Esophagus (tissue), 2 donors: ENCODE measurements around the gene LSM14B. TPM values are rescaled to one million over a fixed set of nuclear protein-coding genes. Genes with fewer than 3 reads are reported as not detected.

Source experiments
- H3K27ac ChIP-seq, 2 donors: one replicate each; pipeline ENCODE4 v1.5.1; 2013; ENCODE audit warnings: low read depth in 2 of 2, mild to moderate bottlenecking in 2 of 2, inconsistent platforms in 1 of 2, low read length in 1 of 2, moderate library complexity in 1 of 2
- H3K27me3 ChIP-seq, 2 donors: one replicate each; pipeline ENCODE4 v1.6.1; 2013; ENCODE audit warnings: low read length in 2 of 2, control low read depth in 1 of 2, mild to moderate bottlenecking in 1 of 2; ENCODE audit not compliant: insufficient read depth in 2 of 2, control insufficient read depth in 1 of 2
- H3K36me3 ChIP-seq, 2 donors: one replicate each; pipeline ENCODE4 v1.6.1; 2013; ENCODE audit warnings: low read length in 1 of 2; ENCODE audit not compliant: control insufficient read depth in 2 of 2, insufficient read depth in 2 of 2
- H3K4me1 ChIP-seq, 2 donors: one replicate each; pipeline ENCODE4 v1.6.1; 2013; ENCODE audit warnings: low read length in 1 of 2; ENCODE audit not compliant: control insufficient read depth in 2 of 2, insufficient read depth in 2 of 2
- H3K4me3 ChIP-seq, 2 donors: one replicate each; pipeline ENCODE4 v1.5.1; 2013; ENCODE audit warnings: low read length in 2 of 2, mild to moderate bottlenecking in 2 of 2, low read depth in 1 of 2, moderate library complexity in 1 of 2
- H3K9me3 ChIP-seq, 2 donors: one replicate each; pipeline ENCODE4 v1.6.1; 2013; ENCODE audit warnings: mild to moderate bottlenecking in 2 of 2, low read depth in 1 of 2, low read length in 1 of 2, moderate library complexity in 1 of 2; ENCODE audit not compliant: control insufficient read depth in 2 of 2, insufficient read depth in 1 of 2
- WGBS, 2 donors: extraction: QIAGEN DNeasy Blood & Tissue Kit; methylation state at CpG; one replicate each; pipeline ENCODE4 v1.1.7; 2013; 5-methylcytosine and 5-hydroxymethylcytosine counted together
- polyA plus RNA-seq, 2 donors: library from polyadenylated mRNA; stranded (reverse); fragments of 200-250 nt; gene quantifications; one replicate each; pipeline ENCODE4 v1.2.3, GENCODE V29; 2013
- donor health status: healthy with polysubstance abuse.
- donor health status: Bipolar disorder and iron deficiency.

LSM14B gene
- polyA plus RNA-seq, 2 donors = 12.3 to 20.2 TPM

DNA sequence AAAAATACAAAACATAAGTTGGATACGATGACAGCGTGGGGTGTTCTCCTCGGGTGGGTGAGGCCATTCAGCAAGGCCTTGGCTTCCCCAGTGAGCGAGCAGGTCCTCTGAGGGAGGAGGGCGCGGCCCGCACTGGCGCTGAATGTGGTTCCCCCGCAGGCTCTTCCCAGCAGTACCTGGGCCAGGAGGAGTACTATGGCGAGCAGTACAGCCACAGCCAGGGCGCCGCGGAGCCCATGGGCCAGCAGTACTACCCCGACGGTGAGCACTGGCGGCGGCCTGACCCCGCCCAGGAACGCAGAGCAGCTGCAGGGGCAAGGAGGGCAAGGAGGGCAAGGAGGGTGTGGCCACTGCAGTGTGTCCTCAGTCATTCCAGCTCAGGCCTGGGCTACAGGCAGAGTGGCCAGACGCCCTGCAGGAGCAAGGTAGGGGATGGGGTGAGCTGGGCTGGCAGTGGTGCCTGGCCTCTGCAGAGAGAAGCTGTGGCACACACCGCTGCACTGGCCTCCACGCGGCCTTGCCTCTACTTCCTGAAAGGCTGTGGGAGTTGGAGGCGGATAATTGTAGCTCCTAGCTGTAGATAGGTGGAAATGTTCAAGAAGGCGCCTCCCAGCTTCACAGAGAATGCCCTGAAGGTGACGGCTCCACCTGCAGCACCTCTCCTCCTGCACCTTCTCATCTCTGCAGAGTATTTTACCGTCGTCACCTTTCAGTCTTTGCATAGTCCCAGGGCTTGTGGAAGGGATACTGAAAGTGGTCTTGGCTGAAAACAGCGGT is 41.9 kb downstream of the LSM14B start:
- peaks cover 18 to 47% of the 10 kb centered on the region in 2 donors for H3K36me3 ChIP-seq
- H3K4me3 ChIP-seq = no peak overlapping the region
- 89 to 93% methylated on average over 29 of the region's 29 CpGs for WGBS, 2 donors
- no peak overlapping the region for H3K27ac ChIP-seq
- peaks cover 3 to 19% of the 10 kb centered on the region in 2 donors for H3K4me1 ChIP-seq
- no peaks in the 10 kb centered on the region for H3K27me3 ChIP-seq
- H3K9me3 ChIP-seq = peaks cover 0 to 2% of the 10 kb centered on the region in 2 donors

DNA sequence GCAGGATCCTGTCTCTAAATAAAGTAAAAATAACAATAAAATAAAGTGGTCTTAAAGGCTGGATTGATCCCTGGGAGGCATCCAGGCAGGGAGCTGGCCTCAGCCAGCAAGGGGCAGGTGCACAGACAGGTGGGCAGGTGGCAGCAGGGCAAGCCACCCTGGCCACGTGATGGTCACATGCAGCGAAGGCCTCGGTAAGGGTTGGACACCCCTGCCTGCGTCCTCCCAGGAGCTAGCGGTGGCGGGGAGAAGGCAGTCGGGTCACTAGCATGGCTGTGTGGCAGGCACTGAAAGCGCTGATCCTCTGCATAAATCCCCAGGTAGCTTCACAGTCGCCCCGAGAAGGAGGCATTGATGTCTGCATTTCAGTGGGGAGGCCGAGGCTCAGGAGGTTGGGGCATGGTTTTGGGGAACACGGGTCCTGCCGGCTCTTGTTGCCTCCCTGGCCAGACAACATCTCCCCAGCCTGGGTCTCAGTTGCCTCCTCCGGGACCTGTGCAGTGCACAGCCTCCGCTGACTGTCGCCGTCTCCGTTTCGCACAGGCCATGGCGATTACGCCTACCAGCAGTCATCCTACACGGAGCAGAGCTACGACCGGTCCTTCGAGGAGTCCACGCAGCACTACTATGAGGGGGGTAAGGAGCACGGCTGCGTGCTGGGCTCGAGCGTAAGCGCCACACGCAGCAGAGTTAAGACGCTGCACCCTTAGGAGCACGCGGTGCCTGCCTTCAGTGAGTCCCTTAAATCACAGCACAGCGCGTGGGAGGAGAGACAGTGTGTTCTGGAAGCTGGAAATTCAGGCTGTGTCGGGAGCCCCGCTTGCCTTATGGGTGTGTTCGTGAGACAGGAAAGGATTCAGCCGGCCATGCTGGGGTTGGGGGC is 42.8 kb downstream of the LSM14B start:
- Histone ChIP-seq H3K4me1 (peaks cover 3 to 11% of the 10 kb centered on the region in 2 donors), H3K27ac (no peak overlapping the region), H3K4me3 (no peak overlapping the region), H3K9me3 (peaks cover 0 to 2% of the 10 kb centered on the region in 2 donors), H3K27me3 (no peaks in the 10 kb centered on the region), H3K36me3 (peaks cover 18 to 54% of the 10 kb centered on the region in 2 donors)
- WGBS, 2 donors = 96 to 98% methylated on average over 41 of the region's 41 CpGs

DNA sequence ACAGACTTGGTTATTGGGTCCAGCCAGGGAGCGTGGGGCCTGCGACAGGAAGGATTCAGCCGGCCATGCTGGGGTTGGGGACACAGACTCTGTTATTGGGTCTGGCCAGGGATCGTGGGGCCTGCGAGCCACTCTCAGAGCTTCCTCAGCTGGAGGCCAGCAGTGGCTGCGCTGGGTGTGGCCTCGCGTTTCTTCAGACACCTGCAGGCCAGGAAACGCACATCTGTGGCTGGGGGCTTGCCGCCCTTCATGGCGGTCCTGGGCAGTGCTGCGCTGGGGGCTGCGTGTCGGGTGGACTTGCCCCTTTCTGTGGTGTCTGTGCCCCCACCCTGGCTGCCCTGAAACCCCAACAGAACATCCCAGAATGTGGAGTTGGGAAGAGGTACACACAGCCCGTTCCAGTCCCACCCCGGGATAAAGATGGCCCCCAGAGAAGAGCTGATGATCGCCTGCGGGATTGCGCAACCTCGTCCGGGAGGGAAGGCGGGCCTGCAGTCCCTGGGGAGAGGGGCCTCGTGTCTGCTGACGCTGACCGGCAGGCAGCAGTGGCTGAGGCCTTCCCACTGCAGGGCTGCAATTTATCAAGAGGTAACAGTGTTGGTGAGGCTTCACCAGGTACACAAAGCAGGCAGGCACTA is 43.6 kb downstream of the LSM14B start:
- H3K4me3 ChIP-seq = no peak overlapping the region
- H3K36me3 ChIP-seq = peaks cover 22 to 54% of the 10 kb centered on the region in 2 donors
- 88% methylated on average over 25 of the region's 25 CpGs for WGBS, 2 donors
- no peaks in the 10 kb centered on the region for H3K27me3 ChIP-seq
- peaks cover 3 to 7% of the 10 kb centered on the region in 2 donors for H3K4me1 ChIP-seq
- peaks cover 0 to 2% of the 10 kb centered on the region in 2 donors for H3K9me3 ChIP-seq
- no peak overlapping the region for H3K27ac ChIP-seq

DNA sequence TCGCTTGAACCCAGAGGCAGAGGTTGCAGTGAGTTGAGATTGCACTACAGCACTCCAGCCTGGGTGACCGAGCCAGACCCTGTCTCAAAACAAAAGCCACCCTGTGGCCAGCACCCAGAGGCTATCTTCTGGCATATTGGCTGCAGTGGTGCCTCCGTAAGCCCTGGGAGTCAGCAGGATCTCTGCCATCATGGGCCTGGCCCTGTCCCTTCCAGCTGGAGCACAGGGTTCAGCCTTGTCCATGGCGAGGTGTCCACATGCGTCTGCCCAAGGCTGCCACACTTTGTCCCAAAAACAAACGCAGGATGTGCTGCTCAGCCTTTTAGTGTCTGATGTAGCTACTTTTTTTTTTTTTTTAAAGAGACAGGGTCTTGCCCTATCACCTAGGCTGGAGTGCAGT is 45.2 kb downstream of the LSM14B start:
- 83 to 90% methylated on average over 6 of the region's 6 CpGs for WGBS, 2 donors
- Histone ChIP-seq H3K9me3 (peaks cover 0 to 2% of the 10 kb centered on the region in 2 donors), H3K27me3 (no peaks in the 10 kb centered on the region), H3K4me1 (no peaks in the 10 kb centered on the region), H3K27ac (no peak overlapping the region), H3K4me3 (no peak overlapping the region), H3K36me3 (peaks cover 22 to 49% of the 10 kb centered on the region in 2 donors)

DNA sequence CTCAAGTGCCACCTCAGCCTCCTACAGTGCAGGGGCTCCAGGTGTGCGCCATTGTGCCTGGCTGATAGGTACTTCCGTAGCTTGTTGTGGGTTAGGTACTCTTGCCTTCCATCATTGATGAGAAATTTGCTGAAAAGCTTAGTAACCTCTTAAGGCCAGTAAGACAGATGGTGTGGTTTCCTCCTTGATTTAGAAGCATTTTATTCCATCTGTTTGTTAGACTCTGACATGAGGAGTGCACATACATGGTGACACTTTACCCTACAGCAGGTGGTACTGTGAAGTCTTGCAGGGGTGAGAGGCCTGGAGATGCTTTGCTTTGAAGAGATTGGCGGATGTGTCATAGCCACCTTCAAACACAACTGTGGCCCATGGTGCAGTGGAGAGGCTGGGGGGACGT is 45.8 kb downstream of the LSM14B start:
- WGBS, 2 donors = 88 to 91% methylated on average over 4 of the region's 4 CpGs
- Histone ChIP-seq H3K36me3 (peaks cover 22 to 44% of the 10 kb centered on the region in 2 donors), H3K4me1 (no peaks in the 10 kb centered on the region), H3K9me3 (peaks cover 0 to 2% of the 10 kb centered on the region in 2 donors), H3K27me3 (no peaks in the 10 kb centered on the region), H3K4me3 (no peak overlapping the region), H3K27ac (no peak overlapping the region)

DNA sequence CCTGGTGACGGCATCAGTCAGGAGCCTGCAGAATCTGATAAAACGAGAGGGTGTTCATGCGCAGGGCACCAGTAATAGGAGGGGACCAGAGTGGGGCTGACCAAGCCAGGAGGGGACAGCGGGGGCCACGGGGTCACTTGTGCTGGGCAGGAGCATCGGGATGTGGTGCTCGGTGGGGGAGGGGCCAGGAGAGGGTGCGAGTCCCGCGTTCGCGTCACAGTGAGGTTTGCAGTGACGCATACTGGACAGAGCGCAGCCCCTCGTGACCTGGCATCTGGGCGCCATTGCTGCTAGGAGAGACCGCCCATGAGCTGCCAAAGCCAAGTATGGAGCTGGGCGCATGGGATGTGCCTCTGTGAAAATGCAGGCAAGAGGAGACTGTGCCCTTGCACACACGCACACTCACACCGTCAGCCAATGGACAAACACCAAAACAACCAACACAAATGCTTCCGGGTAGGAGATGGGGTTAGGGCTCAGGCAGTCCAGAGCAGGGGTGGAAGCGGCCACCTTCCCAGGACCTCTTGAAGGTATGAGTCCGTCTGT is 46.7 kb downstream of the LSM14B start:
- Histone ChIP-seq H3K36me3 (peaks cover 22 to 38% of the 10 kb centered on the region in 2 donors), H3K4me3 (no peak overlapping the region), H3K27me3 (no peaks in the 10 kb centered on the region), H3K27ac (no peak overlapping the region), H3K9me3 (peaks cover 0 to 2% of the 10 kb centered on the region in 2 donors), H3K4me1 (no peaks in the 10 kb centered on the region)
- WGBS, 2 donors = 95 to 96% methylated on average over 23 of the region's 23 CpGs

DNA sequence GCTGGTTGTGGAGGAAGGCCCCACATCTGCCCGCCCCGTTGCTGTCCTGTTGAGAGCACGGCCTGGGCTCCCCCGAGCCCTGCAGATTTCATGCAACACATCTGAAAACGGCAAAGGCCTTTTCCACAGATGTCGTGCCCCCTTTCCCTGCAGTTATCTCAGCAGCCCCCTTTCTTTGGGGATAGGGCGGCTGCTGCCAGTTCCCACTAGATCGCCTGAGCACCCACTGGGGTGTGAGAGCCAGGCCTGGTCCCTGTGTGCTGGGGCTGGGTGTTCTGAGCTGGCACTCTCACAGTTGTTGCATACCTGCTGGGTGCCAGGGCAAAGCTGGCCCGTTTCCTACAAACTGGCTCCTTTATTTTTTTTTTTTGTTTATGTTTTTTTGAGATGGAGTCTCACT is 48.3 kb downstream of the LSM14B start:
- H3K36me3 ChIP-seq = peaks cover 8 to 34% of the 10 kb centered on the region in 2 donors
- H3K4me3 ChIP-seq = no peak overlapping the region
- 93% methylated on average over 9 of the region's 9 CpGs for whole genome bisulfite sequencing, 2 donors
- H3K27ac ChIP-seq = no peak overlapping the region
- H3K4me1 ChIP-seq = no peaks in the 10 kb centered on the region
- peaks cover 0 to 2% of the 10 kb centered on the region in 2 donors for H3K9me3 ChIP-seq
- H3K27me3 ChIP-seq = no peaks in the 10 kb centered on the region

DNA sequence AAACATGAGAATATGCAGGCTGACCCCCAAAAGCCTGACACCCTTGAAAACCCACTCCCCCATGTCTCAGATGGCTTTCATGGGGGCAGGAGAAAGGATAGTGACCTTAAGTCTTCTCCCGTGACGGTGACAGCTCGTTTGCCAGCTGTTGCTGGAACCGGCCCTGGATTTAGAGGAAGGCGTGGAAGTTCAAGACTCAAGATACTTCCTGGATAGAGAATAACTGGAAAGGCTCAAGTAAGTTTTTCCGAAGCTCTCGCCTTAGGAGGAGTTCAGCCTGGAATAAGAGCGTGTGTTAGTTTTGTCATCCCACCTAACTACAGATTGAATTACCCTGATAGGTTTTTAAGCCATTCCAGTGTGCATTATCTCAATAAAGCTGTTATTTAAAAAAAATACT is 49.0 kb downstream of the LSM14B start:
- Histone ChIP-seq H3K27me3 (no peaks in the 10 kb centered on the region), H3K36me3 (peaks cover 4 to 31% of the 10 kb centered on the region in 2 donors), H3K9me3 (peaks cover 0 to 2% of the 10 kb centered on the region in 2 donors), H3K4me1 (no peaks in the 10 kb centered on the region), H3K27ac (no peak overlapping the region), H3K4me3 (no peak overlapping the region)
- WGBS, 2 donors = 79 to 82% methylated on average over 8 of the region's 8 CpGs

DNA sequence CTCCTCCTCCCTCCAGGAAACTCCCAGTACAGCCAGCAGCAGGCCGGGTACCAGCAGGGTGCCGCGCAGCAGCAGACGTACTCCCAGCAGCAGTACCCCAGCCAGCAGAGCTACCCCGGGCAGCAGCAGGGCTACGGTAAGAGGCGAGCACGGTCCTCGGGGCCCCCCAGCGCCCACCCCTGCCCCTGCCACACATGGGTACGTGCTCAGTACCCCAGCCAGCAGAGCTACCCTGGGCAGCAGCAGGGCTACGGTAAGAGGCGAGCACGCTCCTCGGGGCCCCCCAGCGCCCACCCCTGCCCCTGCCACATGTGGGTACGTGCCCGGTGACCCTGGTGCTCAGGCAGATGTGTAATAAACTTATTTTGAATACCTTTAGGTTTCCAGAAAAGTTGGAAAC is 50.4 kb downstream of the LSM14B start:
- peaks cover 4 to 31% of the 10 kb centered on the region in 2 donors for H3K36me3 ChIP-seq
- no peaks in the 10 kb centered on the region for H3K27me3 ChIP-seq
- no peak overlapping the region for H3K4me3 ChIP-seq
- peaks cover 0 to 2% of the 10 kb centered on the region in 2 donors for H3K9me3 ChIP-seq
- 91 to 96% methylated on average over 14 to 18 of the region's 18 CpGs for WGBS, 2 donors
- H3K27ac ChIP-seq = no peak overlapping the region
- no peaks in the 10 kb centered on the region for H3K4me1 ChIP-seq
